GM19397 (cell line): ENCODE results near the gene CD47.

Source experiments
- ATAC-seq: cut with Tn5 transposase; IDR thresholded peaks from one replicate; pipeline ENCODE4 v1.9.1; 2021; ENCODE audit warnings: mild to moderate bottlenecking, moderate library complexity; ENCODE audit not compliant: unreplicated experiment

Gene CD47

GRCh38 chr3:108054935-108055334, 35.9 kb downstream of the CD47 start:
- no peak for ATAC-seq

DNA sequence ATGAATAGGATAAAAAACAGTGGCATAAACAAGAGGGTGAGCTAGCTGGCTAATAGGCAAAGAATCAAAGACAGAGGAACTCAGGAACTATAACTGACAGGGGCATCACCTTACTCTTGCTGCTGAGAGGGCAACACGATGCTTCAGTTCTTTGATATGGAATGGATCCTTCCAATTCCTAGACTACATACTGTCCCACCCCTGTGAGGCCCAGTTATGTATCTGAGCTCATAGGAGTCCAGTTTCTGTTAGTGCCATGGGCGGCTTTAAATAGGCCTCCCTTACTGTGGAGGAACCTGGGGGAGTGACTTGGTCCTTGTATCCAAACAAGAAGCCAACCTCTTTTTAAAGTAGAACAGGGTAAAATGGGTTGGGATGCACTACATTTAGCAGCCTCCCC, 37.3 kb downstream of the CD47 start:
- ATAC-seq, result no peak

- ATAC-seq, result no peak
Observed at GRCh38 chr3:108053067-108053466, 37.8 kb downstream of the CD47 start.

- no peak for ATAC-seq
Observed at GRCh38 chr3:108051005-108051404, 39.8 kb downstream of the CD47 start.

- ATAC-seq, result no peak
Observed at GRCh38 chr3:108047987-108048386, 42.8 kb downstream of the CD47 start.

- ATAC-seq, result no peak
Observed at GRCh38 chr3:108046247-108046646, 44.6 kb downstream of the CD47 start.

DNA sequence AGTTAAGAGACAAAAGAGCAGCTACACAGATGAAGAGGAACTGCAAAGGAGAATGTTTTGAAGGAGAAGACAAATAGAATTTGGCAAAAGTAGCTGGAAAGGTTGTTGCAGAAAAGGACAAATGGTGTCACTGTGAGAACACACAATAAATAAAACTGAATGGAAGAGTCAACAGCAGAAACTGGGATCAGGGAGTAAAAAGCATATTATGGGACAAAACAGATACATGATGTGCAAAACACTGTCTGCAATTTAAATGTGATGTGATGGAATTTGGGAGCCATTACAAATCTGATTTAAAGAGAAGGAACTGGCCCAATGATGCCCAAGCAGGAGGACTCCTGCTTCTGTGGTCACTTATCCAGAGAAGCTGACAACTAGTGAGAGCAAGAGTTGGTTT, 46.1 kb downstream of the CD47 start:
- no peak for ATAC-seq

- no peak for ATAC-seq
Observed at GRCh38 chr3:108042300-108042699, 48.5 kb downstream of the CD47 start.

- no peak for ATAC-seq
Observed at GRCh38 chr3:108041253-108041652, 49.6 kb downstream of the CD47 start.

GRCh38 chr3:108037770-108038169, 53.1 kb downstream of the CD47 start:
- ATAC-seq, result no peak

DNA sequence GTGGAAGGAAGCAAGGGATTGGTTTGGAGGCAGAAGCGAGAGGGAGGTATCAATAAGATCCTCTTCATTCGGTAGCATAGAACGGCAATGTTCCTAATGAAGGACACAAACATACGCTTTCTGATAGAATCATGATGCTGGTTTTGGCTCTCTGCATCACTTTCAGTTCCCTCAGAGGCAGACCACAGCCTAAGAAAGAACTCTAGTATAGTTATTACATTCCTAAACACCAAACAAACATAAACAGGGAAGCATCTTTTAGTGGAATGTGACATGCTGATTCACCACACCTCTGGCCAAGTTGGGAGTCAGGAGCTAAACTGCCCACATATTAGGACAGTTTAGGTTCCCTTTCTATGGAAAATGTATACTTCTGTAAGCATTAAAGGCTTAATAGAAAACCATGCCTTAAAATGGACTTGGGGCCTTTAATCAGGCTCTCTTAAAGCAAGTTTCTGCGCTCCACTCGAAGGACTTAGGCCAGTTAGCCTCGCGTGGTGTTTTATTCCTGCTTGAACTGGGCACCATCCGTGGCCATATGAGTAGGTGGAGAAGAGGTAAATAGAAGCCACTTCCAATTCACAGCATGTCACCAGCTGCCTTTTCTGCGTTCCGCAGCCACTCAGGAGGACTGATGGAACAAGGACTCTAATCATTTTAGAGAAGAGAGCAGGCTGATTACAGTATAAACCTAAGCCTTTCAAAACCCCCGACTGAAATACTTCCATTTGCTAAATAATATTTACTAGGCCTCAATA, 53.7 kb downstream of the CD47 start:
- ATAC-seq, result no peak

GRCh38 chr3:108036401-108036800, 54.4 kb downstream of the CD47 start:
- ATAC-seq, result no peak

- no peak for ATAC-seq
Observed at GRCh38 chr3:108035751-108036150, 55.1 kb downstream of the CD47 start.

GRCh38 chr3:108031895-108032294, 58.9 kb downstream of the CD47 start:
- ATAC-seq, result no peak

DNA sequence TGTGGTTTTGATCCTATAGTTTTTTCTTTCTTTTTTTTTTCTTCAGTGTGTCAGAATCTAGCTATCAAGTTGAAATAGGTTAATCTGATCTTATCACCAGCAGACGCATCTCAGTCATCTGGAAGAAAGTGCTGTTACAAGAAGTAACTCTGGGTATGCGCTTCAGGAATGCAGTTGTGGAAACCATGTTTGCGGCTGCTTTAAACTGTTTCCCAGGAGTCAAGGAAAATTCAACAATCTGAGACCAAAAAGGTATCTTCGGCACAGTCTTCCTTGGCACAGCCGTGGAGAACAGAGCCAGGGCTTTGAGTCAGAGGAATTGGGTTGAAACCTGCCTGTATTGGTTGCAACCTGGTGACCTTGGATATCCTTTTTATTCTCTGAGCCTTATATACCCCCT, 59.9 kb downstream of the CD47 start:
- no peak for ATAC-seq

DNA sequence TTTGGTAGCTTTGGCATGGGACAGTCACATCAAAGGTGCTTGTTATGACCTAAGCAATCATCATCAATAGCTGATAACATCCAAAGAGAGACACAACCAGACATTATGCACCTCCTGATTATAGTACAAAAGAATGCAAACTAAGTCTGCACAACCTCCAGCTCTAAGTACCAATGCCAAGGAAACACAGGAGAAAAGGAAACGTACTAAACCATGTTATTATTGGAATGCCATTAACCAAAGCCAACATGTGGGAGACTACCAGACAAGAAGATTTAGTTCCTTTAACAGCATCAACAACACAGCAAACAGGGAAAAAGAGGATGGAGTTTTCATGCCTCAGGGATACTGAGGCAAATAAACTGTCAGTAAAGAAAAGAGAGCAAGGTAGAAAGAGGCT, 61.4 kb downstream of the CD47 start:
- ATAC-seq, result no peak

- ATAC-seq, result no peak
Observed at GRCh38 chr3:108028896-108029295, 61.9 kb downstream of the CD47 start.

- no peak for ATAC-seq
Observed at GRCh38 chr3:108025177-108025576, 65.7 kb downstream of the CD47 start.

DNA sequence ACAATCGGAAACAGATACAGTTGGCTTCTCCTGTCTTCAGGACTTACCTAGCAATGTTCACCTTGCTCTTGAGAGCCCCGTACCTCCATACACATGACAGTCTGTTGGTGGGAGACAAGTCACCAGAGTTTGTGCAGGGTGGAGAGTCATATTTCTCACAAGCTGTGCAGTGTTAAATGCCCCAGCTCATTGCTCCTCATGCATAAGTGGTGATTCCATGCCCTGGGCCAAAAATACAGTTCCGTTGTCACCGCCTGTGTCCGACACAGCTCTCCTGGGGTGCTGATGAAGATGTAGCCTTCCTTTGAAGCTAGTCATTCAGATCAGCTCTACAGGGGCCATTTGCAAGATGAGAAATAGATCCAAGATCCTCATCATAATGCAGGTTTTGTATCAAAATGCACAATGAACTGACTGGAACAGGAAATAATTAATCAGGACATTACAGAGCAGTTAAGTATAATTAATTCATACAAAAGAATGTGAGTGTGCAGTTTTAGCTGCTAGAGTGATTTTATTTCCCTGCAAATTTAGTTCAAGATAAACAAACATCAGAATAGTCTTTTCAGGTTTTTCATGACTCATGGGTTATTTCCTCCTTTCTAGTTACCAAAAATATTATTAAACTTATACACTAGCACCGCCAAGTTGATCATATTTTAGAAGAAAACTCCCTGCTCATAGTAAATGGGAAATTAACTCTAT, 66.5 kb downstream of the CD47 start:
- ATAC-seq, result no peak

GRCh38 chr3:108022256-108023150, 68.3 kb downstream of the CD47 start:
- no peak for ATAC-seq

DNA sequence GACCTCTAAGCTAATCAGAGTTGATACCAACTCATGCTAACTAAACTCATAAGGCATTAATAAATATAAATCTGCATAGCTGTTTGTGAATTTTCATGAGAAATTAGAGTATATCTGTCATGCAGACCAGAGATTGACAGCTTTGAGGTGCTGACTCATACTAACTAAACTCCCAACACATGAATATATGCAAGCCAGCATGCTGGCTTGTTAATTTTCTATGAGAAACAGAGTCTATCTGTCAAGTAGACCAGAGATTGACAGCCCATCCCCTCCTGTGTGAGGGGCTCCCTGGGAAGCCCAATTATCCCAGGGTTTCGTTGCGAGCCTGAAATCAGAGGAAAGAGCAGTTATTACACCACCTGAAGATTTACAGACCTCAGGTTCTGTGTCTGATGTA, 69.3 kb downstream of the CD47 start:
- ATAC-seq, result no peak

DNA sequence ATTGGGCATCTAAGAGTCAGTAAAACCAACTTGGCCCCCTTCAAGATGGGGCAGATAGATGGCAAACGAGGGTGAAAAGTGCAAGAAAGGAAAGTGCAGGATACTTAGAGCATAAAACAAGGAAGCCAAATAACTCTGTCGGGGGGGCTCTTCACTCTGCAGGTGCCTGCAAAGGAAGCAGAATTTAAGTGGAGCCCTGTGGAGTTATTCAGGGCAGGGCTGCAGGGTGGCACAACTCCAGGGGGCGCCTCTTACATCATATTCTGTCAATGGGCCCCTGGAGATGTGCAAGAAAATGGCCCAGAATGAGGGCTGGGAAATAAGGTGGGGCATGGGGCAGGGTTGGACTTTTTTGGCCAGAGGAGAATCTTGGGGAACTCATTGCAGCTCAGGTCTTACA, 69.7 kb downstream of the CD47 start:
- ATAC-seq, result no peak
